ENCODE results near the gene KIFC3.

Gene KIFC3

GRCh38 chr16:57763285-57764005 lies 38.8 kb downstream of the KIFC3 start:
- no peaks in the 10 kb centered on the region for H3K4me1 ChIP-seq (ENCODE audit: control insufficient read depth, insufficient read depth, low read length)
- no peak overlapping the region for H3K9ac ChIP-seq (ENCODE audit: low read length in 2 of 2)
- H3K4me3 ChIP-seq (ENCODE audit: low read length in 2 of 2) = no peak overlapping the region
- H3K27me3 ChIP-seq (ENCODE audit: control insufficient read depth in 1 of 2, insufficient read depth in 2 of 2, low read length in 2 of 2) = no peaks in the 10 kb centered on the region
- H3K36me3 ChIP-seq (ENCODE audit: control insufficient read depth in 2 of 2, insufficient read depth in 2 of 2, low read length in 2 of 2) = peaks cover 2 to 15% of the 10 kb centered on the region in 2 donors
- no peaks in the 10 kb centered on the region for H3K9me3 ChIP-seq (ENCODE audit: control insufficient read depth in 2 of 2, low read length in 2 of 2)
- H3K27ac ChIP-seq (ENCODE audit: low read length) = no peak overlapping the region

GRCh38 chr16:57762365-57763040 lies 39.8 kb downstream of the KIFC3 start:
- Histone ChIP-seq H3K27ac (ENCODE audit: low read length) (no peak overlapping the region), H3K9ac (ENCODE audit: low read length in 2 of 2) (no peak overlapping the region), H3K9me3 (ENCODE audit: control insufficient read depth in 2 of 2, low read length in 2 of 2) (no peaks in the 10 kb centered on the region), H3K27me3 (ENCODE audit: control insufficient read depth in 1 of 2, insufficient read depth in 2 of 2, low read length in 2 of 2) (no peaks in the 10 kb centered on the region), H3K4me1 (ENCODE audit: control insufficient read depth, insufficient read depth, low read length) (no peaks in the 10 kb centered on the region), H3K36me3 (ENCODE audit: control insufficient read depth in 2 of 2, insufficient read depth in 2 of 2, low read length in 2 of 2) (peaks cover 2 to 15% of the 10 kb centered on the region in 2 donors), H3K4me3 (ENCODE audit: low read length in 2 of 2) (no peak overlapping the region)

GRCh38 chr16:57761957-57762356 lies 40.3 kb downstream of the KIFC3 start:
- no peaks in the 10 kb centered on the region for H3K4me1 ChIP-seq (ENCODE audit: control insufficient read depth, insufficient read depth, low read length)
- H3K27ac ChIP-seq (ENCODE audit: low read length) = no peak overlapping the region
- no peaks in the 10 kb centered on the region for H3K27me3 ChIP-seq (ENCODE audit: control insufficient read depth in 1 of 2, insufficient read depth in 2 of 2, low read length in 2 of 2)
- no peaks in the 10 kb centered on the region for H3K9me3 ChIP-seq (ENCODE audit: control insufficient read depth in 2 of 2, low read length in 2 of 2)
- no peak overlapping the region for H3K4me3 ChIP-seq (ENCODE audit: low read length in 2 of 2)
- no peak overlapping the region for H3K9ac ChIP-seq (ENCODE audit: low read length in 2 of 2)
- H3K36me3 ChIP-seq (ENCODE audit: control insufficient read depth in 2 of 2, insufficient read depth in 2 of 2, low read length in 2 of 2) = peaks cover 2 to 12% of the 10 kb centered on the region in 2 donors

GRCh38 chr16:57761301-57761700 lies 41.0 kb downstream of the KIFC3 start:
- Histone ChIP-seq H3K9ac (ENCODE audit: low read length in 2 of 2) (no peak overlapping the region), H3K27me3 (ENCODE audit: control insufficient read depth in 1 of 2, insufficient read depth in 2 of 2, low read length in 2 of 2) (no peaks in the 10 kb centered on the region), H3K9me3 (ENCODE audit: control insufficient read depth in 2 of 2, low read length in 2 of 2) (no peaks in the 10 kb centered on the region), H3K4me1 (ENCODE audit: control insufficient read depth, insufficient read depth, low read length) (no peaks in the 10 kb centered on the region), H3K27ac (ENCODE audit: low read length) (no peak overlapping the region), H3K36me3 (ENCODE audit: control insufficient read depth in 2 of 2, insufficient read depth in 2 of 2, low read length in 2 of 2) (peaks cover 2 to 10% of the 10 kb centered on the region in 2 donors), H3K4me3 (ENCODE audit: low read length in 2 of 2) (no peak overlapping the region)

GRCh38 chr16:57760357-57761160 lies 41.7 kb downstream of the KIFC3 start:
- Histone ChIP-seq H3K27me3 (ENCODE audit: control insufficient read depth in 1 of 2, insufficient read depth in 2 of 2, low read length in 2 of 2) (no peaks in the 10 kb centered on the region), H3K4me3 (ENCODE audit: low read length in 2 of 2) (no peak overlapping the region), H3K4me1 (ENCODE audit: control insufficient read depth, insufficient read depth, low read length) (no peaks in the 10 kb centered on the region), H3K36me3 (ENCODE audit: control insufficient read depth in 2 of 2, insufficient read depth in 2 of 2, low read length in 2 of 2) (peaks cover 2 to 13% of the 10 kb centered on the region in 2 donors), H3K9ac (ENCODE audit: low read length in 2 of 2) (no peak overlapping the region), H3K9me3 (ENCODE audit: control insufficient read depth in 2 of 2, low read length in 2 of 2) (no peaks in the 10 kb centered on the region), H3K27ac (ENCODE audit: low read length) (no peak overlapping the region)

- Histone ChIP-seq H3K9ac (ENCODE audit: low read length in 2 of 2) (no peak overlapping the region), H3K36me3 (ENCODE audit: control insufficient read depth in 2 of 2, insufficient read depth in 2 of 2, low read length in 2 of 2) (peaks cover 0 to 14% of the 10 kb centered on the region in 2 donors), H3K27me3 (ENCODE audit: control insufficient read depth in 1 of 2, insufficient read depth in 2 of 2, low read length in 2 of 2) (no peaks in the 10 kb centered on the region), H3K4me1 (ENCODE audit: control insufficient read depth, insufficient read depth, low read length) (no peaks in the 10 kb centered on the region), H3K27ac (ENCODE audit: low read length) (no peak overlapping the region), H3K9me3 (ENCODE audit: control insufficient read depth in 2 of 2, low read length in 2 of 2) (no peaks in the 10 kb centered on the region), H3K4me3 (ENCODE audit: low read length in 2 of 2) (no peak overlapping the region)
These were observed 42.5 kb downstream of the KIFC3 start for GRCh38 chr16:57759541-57760356.

GRCh38 chr16:57759131-57759530 lies 43.2 kb downstream of the KIFC3 start:
- Histone ChIP-seq H3K9me3 (ENCODE audit: control insufficient read depth in 2 of 2, low read length in 2 of 2) (no peaks in the 10 kb centered on the region), H3K27ac (ENCODE audit: low read length) (no peak overlapping the region), H3K27me3 (ENCODE audit: control insufficient read depth in 1 of 2, insufficient read depth in 2 of 2, low read length in 2 of 2) (no peaks in the 10 kb centered on the region), H3K4me1 (ENCODE audit: control insufficient read depth, insufficient read depth, low read length) (no peaks in the 10 kb centered on the region), H3K36me3 (ENCODE audit: control insufficient read depth in 2 of 2, insufficient read depth in 2 of 2, low read length in 2 of 2) (peaks cover 0 to 14% of the 10 kb centered on the region in 2 donors), H3K9ac (ENCODE audit: low read length in 2 of 2) (no peak overlapping the region), H3K4me3 (ENCODE audit: low read length in 2 of 2) (no peak overlapping the region)

- H3K4me1 ChIP-seq (ENCODE audit: control insufficient read depth, insufficient read depth, low read length) = no peaks in the 10 kb centered on the region
- H3K9ac ChIP-seq (ENCODE audit: low read length in 2 of 2) = no peak overlapping the region
- H3K9me3 ChIP-seq (ENCODE audit: control insufficient read depth in 2 of 2, low read length in 2 of 2) = no peaks in the 10 kb centered on the region
- H3K4me3 ChIP-seq (ENCODE audit: low read length in 2 of 2) = no peak overlapping the region
- no peaks in the 10 kb centered on the region for H3K27me3 ChIP-seq (ENCODE audit: control insufficient read depth in 1 of 2, insufficient read depth in 2 of 2, low read length in 2 of 2)
- peaks cover 0 to 13% of the 10 kb centered on the region in 2 donors for H3K36me3 ChIP-seq (ENCODE audit: control insufficient read depth in 2 of 2, insufficient read depth in 2 of 2, low read length in 2 of 2)
- H3K27ac ChIP-seq (ENCODE audit: low read length) = no peak overlapping the region
These were observed 43.8 kb downstream of the KIFC3 start for GRCh38 chr16:57758331-57759117.

GRCh38 chr16:57757883-57758282 lies 44.4 kb downstream of the KIFC3 start:
- peaks cover 0 to 13% of the 10 kb centered on the region in 2 donors for H3K36me3 ChIP-seq (ENCODE audit: control insufficient read depth in 2 of 2, insufficient read depth in 2 of 2, low read length in 2 of 2)
- no peak overlapping the region for H3K9ac ChIP-seq (ENCODE audit: low read length in 2 of 2)
- no peak overlapping the region for H3K27ac ChIP-seq (ENCODE audit: low read length)
- H3K9me3 ChIP-seq (ENCODE audit: control insufficient read depth in 2 of 2, low read length in 2 of 2) = no peaks in the 10 kb centered on the region
- no peak overlapping the region for H3K4me3 ChIP-seq (ENCODE audit: low read length in 2 of 2)
- no peaks in the 10 kb centered on the region for H3K4me1 ChIP-seq (ENCODE audit: control insufficient read depth, insufficient read depth, low read length)
- no peaks in the 10 kb centered on the region for H3K27me3 ChIP-seq (ENCODE audit: control insufficient read depth in 1 of 2, insufficient read depth in 2 of 2, low read length in 2 of 2)
